ENCODE measurements around the gene CRTC3.
"Not testable (repeated sequence)": the region's sequence is repeated elsewhere in the genome, so short reads cannot be mapped to it uniquely, and the experiment has no call there.

DNA sequence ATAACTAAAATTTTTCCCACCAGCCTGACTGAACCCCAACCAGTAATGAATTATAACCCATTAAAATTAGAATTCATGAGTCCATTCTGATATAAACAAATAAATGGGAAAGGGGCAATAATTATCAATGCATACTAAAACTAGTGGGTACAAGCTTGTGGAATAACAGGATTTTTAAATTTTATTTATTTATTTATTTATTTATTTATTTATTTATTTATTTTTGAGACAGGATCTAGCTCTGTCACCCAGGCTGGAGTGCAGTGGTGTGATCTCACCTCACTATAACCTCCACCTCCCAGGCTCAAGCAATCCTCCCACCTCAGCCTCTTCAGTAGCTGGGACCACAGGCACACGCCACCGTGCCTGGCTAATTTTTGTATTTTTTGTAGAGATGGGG is 15.8 kb upstream of the CRTC3 start:
- TF ChIP-seq, protein P1, sequence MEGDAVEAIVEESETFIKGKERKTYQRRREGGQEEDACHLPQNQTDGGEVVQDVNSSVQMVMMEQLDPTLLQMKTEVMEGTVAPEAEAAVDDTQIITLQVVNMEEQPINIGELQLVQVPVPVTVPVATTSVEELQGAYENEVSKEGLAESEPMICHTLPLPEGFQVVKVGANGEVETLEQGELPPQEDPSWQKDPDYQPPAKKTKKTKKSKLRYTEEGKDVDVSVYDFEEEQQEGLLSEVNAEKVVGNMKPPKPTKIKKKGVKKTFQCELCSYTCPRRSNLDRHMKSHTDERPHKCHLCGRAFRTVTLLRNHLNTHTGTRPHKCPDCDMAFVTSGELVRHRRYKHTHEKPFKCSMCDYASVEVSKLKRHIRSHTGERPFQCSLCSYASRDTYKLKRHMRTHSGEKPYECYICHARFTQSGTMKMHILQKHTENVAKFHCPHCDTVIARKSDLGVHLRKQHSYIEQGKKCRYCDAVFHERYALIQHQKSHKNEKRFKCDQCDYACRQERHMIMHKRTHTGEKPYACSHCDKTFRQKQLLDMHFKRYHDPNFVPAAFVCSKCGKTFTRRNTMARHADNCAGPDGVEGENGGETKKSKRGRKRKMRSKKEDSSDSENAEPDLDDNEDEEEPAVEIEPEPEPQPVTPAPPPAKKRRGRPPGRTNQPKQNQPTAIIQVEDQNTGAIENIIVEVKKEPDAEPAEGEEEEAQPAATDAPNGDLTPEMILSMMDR (IDR thresholded peaks at IDR 0.05) = not testable (repeated sequence)
- TF ChIP-seq POLR2AphosphoS5 (IDR thresholded peaks at IDR 0.05; ENCODE audit: low read depth, low read length) = not testable (repeated sequence)
- TF ChIP-seq, protein P2, sequence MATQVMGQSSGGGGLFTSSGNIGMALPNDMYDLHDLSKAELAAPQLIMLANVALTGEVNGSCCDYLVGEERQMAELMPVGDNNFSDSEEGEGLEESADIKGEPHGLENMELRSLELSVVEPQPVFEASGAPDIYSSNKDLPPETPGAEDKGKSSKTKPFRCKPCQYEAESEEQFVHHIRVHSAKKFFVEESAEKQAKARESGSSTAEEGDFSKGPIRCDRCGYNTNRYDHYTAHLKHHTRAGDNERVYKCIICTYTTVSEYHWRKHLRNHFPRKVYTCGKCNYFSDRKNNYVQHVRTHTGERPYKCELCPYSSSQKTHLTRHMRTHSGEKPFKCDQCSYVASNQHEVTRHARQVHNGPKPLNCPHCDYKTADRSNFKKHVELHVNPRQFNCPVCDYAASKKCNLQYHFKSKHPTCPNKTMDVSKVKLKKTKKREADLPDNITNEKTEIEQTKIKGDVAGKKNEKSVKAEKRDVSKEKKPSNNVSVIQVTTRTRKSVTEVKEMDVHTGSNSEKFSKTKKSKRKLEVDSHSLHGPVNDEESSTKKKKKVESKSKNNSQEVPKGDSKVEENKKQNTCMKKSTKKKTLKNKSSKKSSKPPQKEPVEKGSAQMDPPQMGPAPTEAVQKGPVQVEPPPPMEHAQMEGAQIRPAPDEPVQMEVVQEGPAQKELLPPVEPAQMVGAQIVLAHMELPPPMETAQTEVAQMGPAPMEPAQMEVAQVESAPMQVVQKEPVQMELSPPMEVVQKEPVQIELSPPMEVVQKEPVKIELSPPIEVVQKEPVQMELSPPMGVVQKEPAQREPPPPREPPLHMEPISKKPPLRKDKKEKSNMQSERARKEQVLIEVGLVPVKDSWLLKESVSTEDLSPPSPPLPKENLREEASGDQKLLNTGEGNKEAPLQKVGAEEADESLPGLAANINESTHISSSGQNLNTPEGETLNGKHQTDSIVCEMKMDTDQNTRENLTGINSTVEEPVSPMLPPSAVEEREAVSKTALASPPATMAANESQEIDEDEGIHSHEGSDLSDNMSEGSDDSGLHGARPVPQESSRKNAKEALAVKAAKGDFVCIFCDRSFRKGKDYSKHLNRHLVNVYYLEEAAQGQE (IDR thresholded peaks at IDR 0.05; ENCODE audit: insufficient read depth in 1 of 2, low read depth in 2 of 2, low read length in 1 of 2) = not testable (repeated sequence)

Measured in Panc1 (cell line).